H9 (cell line): ENCODE measurements around the gene MATN1. TPM values are rescaled to one million over a fixed set of nuclear protein-coding genes. Genes with fewer than 3 reads are reported as not detected.

Experiments
- DNase-seq: peaks from one replicate; pipeline ENCODE4 v3.0.0-alpha.2; 2017
- H2AFZ ChIP-seq: one replicate; pipeline ENCODE4 v1.6.1; 2013; ENCODE audit warnings: mild to moderate bottlenecking, low read length, control low read depth, moderate library complexity
- H2AK5ac ChIP-seq: 2 replicates; pipeline ENCODE4 v1.6.1; 2013; ENCODE audit warnings: low read length, control low read depth, mixed read lengths; ENCODE audit not compliant: insufficient read length
- H2BK120ac ChIP-seq: one replicate; pipeline ENCODE4 v1.6.1; 2013; ENCODE audit warnings: low read depth, mild to moderate bottlenecking, low read length, control low read depth, inconsistent platforms; ENCODE audit not compliant: poor library complexity, severe bottlenecking
- H2BK12ac ChIP-seq: 2 replicates; pipeline ENCODE4 v1.6.1; 2013; ENCODE audit warnings: low read length, control low read depth, mixed read lengths, low read depth; ENCODE audit not compliant: insufficient read length
- H2BK15ac ChIP-seq: 2 replicates; pipeline ENCODE4 v1.6.1; 2013; ENCODE audit warnings: low read depth, low read length, control low read depth
- H2BK20ac ChIP-seq: one replicate; pipeline ENCODE4 v1.6.1; 2013; ENCODE audit warnings: low read depth, mild to moderate bottlenecking, low read length, control low read depth, inconsistent platforms; ENCODE audit not compliant: poor library complexity, severe bottlenecking
- H2BK5ac ChIP-seq: 2 replicates; pipeline ENCODE4 v1.6.1; 2013; ENCODE audit warnings: low read length, control low read depth, mixed read lengths; ENCODE audit not compliant: insufficient read length
- H3K14ac ChIP-seq: 2 replicates; pipeline ENCODE4 v1.6.1; 2013; ENCODE audit warnings: low read length, control low read depth; ENCODE audit not compliant: insufficient read depth
- H3K18ac ChIP-seq: 2 replicates; pipeline ENCODE4 v1.6.1; 2013; ENCODE audit warnings: low read depth, mild to moderate bottlenecking, mixed read lengths, low read length, control low read depth; ENCODE audit not compliant: insufficient read length
- H3K23ac ChIP-seq: 2 replicates; pipeline ENCODE4 v1.6.1; 2013; ENCODE audit warnings: low read length, control low read depth, mixed read lengths, low read depth; ENCODE audit not compliant: insufficient read length
- H3K23me2 ChIP-seq: 2 replicates; pipeline ENCODE4 v1.6.1; 2013; ENCODE audit warnings: low read depth, mild to moderate bottlenecking, mixed read lengths, low read length, control low read depth; ENCODE audit not compliant: insufficient read length, poor library complexity, severe bottlenecking
- H3K27ac ChIP-seq: 2 replicates; pipeline ENCODE4 v1.5.1; 2013; ENCODE audit warnings: low read length, control low read depth, mixed read lengths, low read depth; ENCODE audit not compliant: insufficient read length
- H3K27me3 ChIP-seq: 2 replicates; pipeline ENCODE4 v1.6.1; 2013; ENCODE audit warnings: low read length, control low read depth, inconsistent platforms; ENCODE audit not compliant: insufficient read depth
- H3K4ac ChIP-seq: 2 replicates; pipeline ENCODE4 v1.6.1; 2013; ENCODE audit warnings: low read depth, mild to moderate bottlenecking, control low read depth, inconsistent platforms, low read length, moderate library complexity
- H3K4me1 ChIP-seq: 2 replicates; pipeline ENCODE4 v1.6.1; 2013; ENCODE audit warnings: low read length, control low read depth, inconsistent platforms; ENCODE audit not compliant: insufficient read depth
- H3K4me2 ChIP-seq: 2 replicates; pipeline ENCODE4 v1.6.1; 2013; ENCODE audit warnings: low read length, control low read depth, mixed read lengths; ENCODE audit not compliant: insufficient read length, insufficient read depth
- H3K56ac ChIP-seq: 2 replicates; pipeline ENCODE4 v1.6.1; 2013; ENCODE audit warnings: low read depth, mild to moderate bottlenecking, mixed read lengths, low read length, control low read depth; ENCODE audit not compliant: insufficient read length
- H3K79me1 ChIP-seq: 2 replicates; pipeline ENCODE4 v1.6.1; 2013; ENCODE audit warnings: low read depth, mild to moderate bottlenecking, moderate library complexity, low read length, control low read depth, inconsistent platforms; ENCODE audit not compliant: insufficient read depth, poor library complexity, severe bottlenecking
- H3K79me2 ChIP-seq: 2 replicates; pipeline ENCODE4 v1.6.1; 2013; ENCODE audit warnings: low read length, control low read depth, inconsistent platforms; ENCODE audit not compliant: insufficient read depth
- H3K9ac ChIP-seq: 2 replicates; pipeline ENCODE4 v1.6.1; 2013; ENCODE audit warnings: low read length, control low read depth, mixed read lengths; ENCODE audit not compliant: insufficient read length; ENCODE audit errors: extremely low read depth
- H3K9me3 ChIP-seq: one replicate; pipeline ENCODE4 v1.6.1; 2013; ENCODE audit warnings: low read depth, low read length, inconsistent platforms; ENCODE audit not compliant: control insufficient read depth
- H3T11ph ChIP-seq: one replicate; pipeline ENCODE4 v1.6.1; 2013; ENCODE audit warnings: mild to moderate bottlenecking, low read length, control low read depth, inconsistent platforms
- H4K20me1 ChIP-seq: one replicate; pipeline ENCODE4 v1.6.1; 2013; ENCODE audit not compliant: control insufficient read depth, insufficient read length, insufficient read depth
- H4K5ac ChIP-seq: 2 replicates; pipeline ENCODE4 v1.6.1; 2013; ENCODE audit warnings: low read depth, mild to moderate bottlenecking, mixed read lengths, low read length, control low read depth; ENCODE audit not compliant: insufficient read length
- H4K8ac ChIP-seq: replicated peaks from 2 replicates; pipeline ENCODE4 v1.6.1; 2013; ENCODE audit warnings: low read length, control low read depth, mixed read lengths, low read depth; ENCODE audit not compliant: insufficient read length
- H4K91ac ChIP-seq: 2 replicates; pipeline ENCODE4 v1.6.1; 2013; ENCODE audit warnings: low read depth, mild to moderate bottlenecking, moderate library complexity, mixed read lengths, low read length, control low read depth; ENCODE audit not compliant: insufficient read length
- H3K27ac Mint-ChIP-seq, 3 experiments: 2 replicates in 2 of 3; 3 replicates in 1 of 3; pipeline ENCODE4 v1.8.0; 2020 to 2021; ENCODE audit warnings: mixed read lengths in 3 of 3, mild to moderate bottlenecking in 1 of 3, moderate library complexity in 1 of 3
- H3K27me3 Mint-ChIP-seq: 2 replicates; pipeline ENCODE4 v1.8.0; 2021; ENCODE audit warnings: low read depth, mild to moderate bottlenecking, moderate library complexity, mixed read lengths
- H3K36me3 Mint-ChIP-seq, 3 experiments: 2 replicates in 2 of 3; 3 replicates in 1 of 3; pipeline ENCODE4 v1.8.0; 2020 to 2021; ENCODE audit warnings: low read depth in 3 of 3, mixed read lengths in 3 of 3; ENCODE audit not compliant: insufficient read depth in 1 of 3
- H3K4me1 Mint-ChIP-seq, 2 experiments: 2 replicates each; pipeline ENCODE4 v1.8.0; 2020; ENCODE audit warnings: mixed read lengths in 2 of 2
- H3K4me3 Mint-ChIP-seq, 2 experiments: 2 replicates in 1 of 2; 3 replicates in 1 of 2; pipeline ENCODE4 v1.8.0; 2020 to 2021; ENCODE audit warnings: mild to moderate bottlenecking in 2 of 2, mixed read lengths in 2 of 2, moderate library complexity in 1 of 2
- H3K9me3 Mint-ChIP-seq, 2 experiments: 2 replicates in 1 of 2; 3 replicates in 1 of 2; pipeline ENCODE4 v1.8.0; 2020; ENCODE audit warnings: mild to moderate bottlenecking in 2 of 2, mixed read lengths in 2 of 2, moderate library complexity in 1 of 2
- WGBS: extraction: QIAGEN DNeasy Blood & Tissue Kit; methylation state at CpG from one replicate; pipeline ENCODE4 v1.1.7; 2013; ENCODE audit warnings: missing lambda C conversion rate, low lambda C conversion rate, mixed read lengths; ENCODE audit not compliant: insufficient read length; ENCODE audit errors: extremely low coverage; 5-methylcytosine and 5-hydroxymethylcytosine counted together
- total RNA-seq: library from RNA; stranded (reverse); gene quantifications from 2 replicates; pipeline ENCODE4 v1.2.1, GENCODE V29; 2021
- TF ChIP-seq, protein P1 (sequence below): fragments of 200-600 bp; sonication (generic); conservative IDR thresholded peaks from 3 replicates; pipeline ENCODE4 v1.8.0; 2021; ENCODE audit warnings: antibody characterized with exemption, mild to moderate bottlenecking

MATN1 gene
- total RNA-seq, 1 experiment from 2014 or later: not detected

DNA sequence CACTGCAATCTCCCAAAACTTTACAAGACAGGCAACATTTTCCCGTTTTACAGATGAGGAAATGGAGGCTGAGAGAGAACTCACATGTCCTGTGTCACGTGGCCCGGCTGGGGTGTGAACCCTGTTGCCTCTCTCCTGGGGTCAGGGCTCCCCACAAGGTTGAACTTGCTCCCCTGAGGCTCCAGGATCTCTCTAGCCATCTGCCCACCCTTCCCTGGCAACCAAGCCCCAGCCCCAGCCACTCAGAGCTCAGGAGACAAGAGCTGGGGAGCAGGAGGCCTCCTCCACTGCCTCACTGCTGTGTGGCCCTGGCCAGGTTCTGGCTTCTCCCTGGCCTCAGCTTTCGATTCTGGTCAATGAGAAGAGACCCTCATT lies 22.4 kb upstream of the MATN1 start:
- Mint-ChIP-seq H3K27ac (no peak overlapping the region), H3K9me3 (no peaks in the 10 kb centered on the region)
- H2AFZ ChIP-seq: no peak overlapping the region

More for the DNA sequence above, 22.4 kb upstream of the MATN1 start:
- Histone ChIP-seq H2BK120ac (no peak overlapping the region), H2BK5ac (no peak overlapping the region), H3K23me2 (no peaks in the 10 kb centered on the region), H2AK5ac (no peak overlapping the region), H3K9me3 (no peaks in the 10 kb centered on the region), H3K18ac (no peak overlapping the region), H2BK15ac (no peak overlapping the region), H3K56ac (no peak overlapping the region), H3K4me2 (no peak overlapping the region), H2BK12ac (no peak overlapping the region), H3K4ac (no peak overlapping the region), H3K23ac (no peak overlapping the region), H3T11ph (no peak overlapping the region), H3K79me2 (no peaks in the 10 kb centered on the region), H4K5ac (no peak overlapping the region), H2BK20ac (no peak overlapping the region), H3K79me1 (no peaks in the 10 kb centered on the region), H4K8ac (no peak overlapping the region), H3K14ac (no peak overlapping the region), H3K27me3 (no peaks in the 10 kb centered on the region), H3K9ac (no peak overlapping the region), H3K4me1 (peaks cover 3% of the 10 kb centered on the region; the same call in 1 of the 2 replicates), H3K27ac (no peak overlapping the region), H4K20me1 (no peaks in the 10 kb centered on the region), H4K91ac (no peak overlapping the region)
- Mint-ChIP-seq H3K4me1 (peaks cover 45 to 52% of the 10 kb centered on the region in 2 experiments), H3K36me3 (no peaks in the 10 kb centered on the region), H3K27me3 (peaks cover 3% of the 10 kb centered on the region; the same call in 1 of the 2 replicates), H3K4me3 (no peak overlapping the region)
- no peak for DNase-seq
- TF ChIP-seq, protein P1, sequence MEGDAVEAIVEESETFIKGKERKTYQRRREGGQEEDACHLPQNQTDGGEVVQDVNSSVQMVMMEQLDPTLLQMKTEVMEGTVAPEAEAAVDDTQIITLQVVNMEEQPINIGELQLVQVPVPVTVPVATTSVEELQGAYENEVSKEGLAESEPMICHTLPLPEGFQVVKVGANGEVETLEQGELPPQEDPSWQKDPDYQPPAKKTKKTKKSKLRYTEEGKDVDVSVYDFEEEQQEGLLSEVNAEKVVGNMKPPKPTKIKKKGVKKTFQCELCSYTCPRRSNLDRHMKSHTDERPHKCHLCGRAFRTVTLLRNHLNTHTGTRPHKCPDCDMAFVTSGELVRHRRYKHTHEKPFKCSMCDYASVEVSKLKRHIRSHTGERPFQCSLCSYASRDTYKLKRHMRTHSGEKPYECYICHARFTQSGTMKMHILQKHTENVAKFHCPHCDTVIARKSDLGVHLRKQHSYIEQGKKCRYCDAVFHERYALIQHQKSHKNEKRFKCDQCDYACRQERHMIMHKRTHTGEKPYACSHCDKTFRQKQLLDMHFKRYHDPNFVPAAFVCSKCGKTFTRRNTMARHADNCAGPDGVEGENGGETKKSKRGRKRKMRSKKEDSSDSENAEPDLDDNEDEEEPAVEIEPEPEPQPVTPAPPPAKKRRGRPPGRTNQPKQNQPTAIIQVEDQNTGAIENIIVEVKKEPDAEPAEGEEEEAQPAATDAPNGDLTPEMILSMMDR: no peak
- no CpG with 5 or more reads among the region's 4 CpGs for WGBS
